Activated CD4-positive, alpha-beta memory T cell treated with anti-CD3 and anti-CD28 coated beads for 36 hours (primary cell): Measurements from ENCODE around the gene ZBTB44. TPM values are rescaled to one million over a fixed set of nuclear protein-coding genes. Genes with fewer than 3 reads are reported as not detected.

Experiments
- CTCF ChIA-PET: fragments of 350-600 bp; sonication (Branson Sonifier 250); formaldehyde crosslinking; loops from one replicate; lab custom pipeline; 2021; ENCODE audit warnings: antibody characterized with exemption, inconsistent platforms; lab: Charles Lee
- POLR2A ChIA-PET: fragments of 350-600 bp; sonication (Branson Sonifier 250); formaldehyde crosslinking; loops from one replicate; lab custom pipeline; 2021; ENCODE audit warnings: antibody characterized with exemption; lab: Charles Lee
- DNase-seq: peaks from one replicate; pipeline ENCODE4 v3.0.0-alpha.2; 2020
- H3K27ac Mint-ChIP-seq: one replicate; pipeline ENCODE4 v1.8.0; 2021; ENCODE audit warnings: mixed read lengths
- H3K27me3 Mint-ChIP-seq: one replicate; pipeline ENCODE4 v1.8.0; 2021; ENCODE audit warnings: mixed read lengths
- H3K36me3 Mint-ChIP-seq: one replicate; pipeline ENCODE4 v1.8.0; 2021; ENCODE audit warnings: mixed read lengths
- H3K4me1 Mint-ChIP-seq: one replicate; pipeline ENCODE4 v1.8.0; 2021; ENCODE audit warnings: low read depth, mixed read lengths
- H3K4me3 Mint-ChIP-seq: one replicate; pipeline ENCODE4 v1.8.0; 2021; ENCODE audit warnings: mild to moderate bottlenecking, mixed read lengths
- H3K9me3 Mint-ChIP-seq: one replicate; pipeline ENCODE4 v1.8.0; 2021; ENCODE audit warnings: mixed read lengths
- intact Hi-C: fragments of 100-400 bp; cut with micrococcal nuclease; formaldehyde crosslinking; loops from one replicate; pipeline ENCODE4 v1.15.1; 2023
- total RNA-seq, 2 experiments: library from RNA; stranded (reverse); gene quantifications; one replicate each; pipeline ENCODE4 v1.2.3, GENCODE V29; 2021

Gene ZBTB44
- total RNA-seq, 2 experiments from 2014 or later: 33.3 to 33.4 TPM

DNA sequence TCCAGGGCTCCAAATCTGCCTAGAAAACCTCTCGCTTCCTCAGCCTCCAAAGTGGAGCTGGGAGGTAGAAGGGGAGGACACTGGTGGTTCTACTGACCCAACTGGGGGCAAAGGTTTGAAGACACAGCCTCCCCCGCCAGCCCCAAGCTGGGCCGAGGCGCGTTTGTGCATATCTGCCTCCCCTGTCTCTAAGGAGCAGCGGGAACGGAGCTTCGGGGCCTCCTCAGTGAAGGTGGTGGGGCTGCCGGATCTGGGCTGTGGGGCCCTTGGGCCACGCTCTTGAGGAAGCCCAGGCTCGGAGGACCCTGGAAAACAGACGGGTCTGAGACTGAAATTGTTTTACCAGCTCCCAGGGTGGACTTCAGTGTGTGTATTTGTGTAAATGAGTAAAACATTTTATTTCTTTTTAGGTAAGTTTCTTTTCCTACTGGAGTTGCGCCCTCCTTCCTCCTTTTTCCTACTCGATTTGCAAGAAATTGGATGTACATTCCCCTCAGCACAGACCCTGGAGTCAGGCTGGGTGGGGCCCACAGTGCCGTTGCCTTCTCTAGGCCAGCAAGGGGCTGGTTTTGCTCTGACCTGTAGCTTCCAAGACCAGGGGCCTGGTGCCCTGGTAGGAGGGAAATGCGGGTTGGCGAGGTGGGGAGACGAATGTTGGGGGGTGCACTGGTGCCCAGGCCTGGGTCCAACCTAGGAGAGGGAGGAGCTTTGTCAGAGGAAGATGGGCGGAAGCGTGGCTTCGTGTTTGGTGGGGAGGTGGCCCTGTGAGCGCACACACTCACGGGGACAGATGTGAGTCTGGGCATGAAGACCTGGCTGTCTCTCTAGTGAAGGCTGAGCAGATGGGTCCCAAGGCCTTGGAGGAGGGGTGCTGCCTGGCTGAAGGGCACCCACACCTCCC lies 104.5 kb downstream of the ZBTB44 start:
- POLR2A ChIA-PET: no interaction called here
- no peaks in the 10 kb centered on the region for H3K27me3 Mint-ChIP-seq
- CTCF ChIA-PET: interaction anchor here (0.7 kb wide), 1 partner anchor 9 kb away, joined by 5 read pairs; no protein-coding TSS in a partner anchor
- H3K4me3 Mint-ChIP-seq: no peak overlapping the region
- no peak overlapping the region for H3K27ac Mint-ChIP-seq
- intact Hi-C loops: no loop called here
- peak; percentile 5 for DNase-seq
- H3K4me1 Mint-ChIP-seq: no peaks in the 10 kb centered on the region
- H3K9me3 Mint-ChIP-seq: no peaks in the 10 kb centered on the region
- no peaks in the 10 kb centered on the region for H3K36me3 Mint-ChIP-seq

DNA sequence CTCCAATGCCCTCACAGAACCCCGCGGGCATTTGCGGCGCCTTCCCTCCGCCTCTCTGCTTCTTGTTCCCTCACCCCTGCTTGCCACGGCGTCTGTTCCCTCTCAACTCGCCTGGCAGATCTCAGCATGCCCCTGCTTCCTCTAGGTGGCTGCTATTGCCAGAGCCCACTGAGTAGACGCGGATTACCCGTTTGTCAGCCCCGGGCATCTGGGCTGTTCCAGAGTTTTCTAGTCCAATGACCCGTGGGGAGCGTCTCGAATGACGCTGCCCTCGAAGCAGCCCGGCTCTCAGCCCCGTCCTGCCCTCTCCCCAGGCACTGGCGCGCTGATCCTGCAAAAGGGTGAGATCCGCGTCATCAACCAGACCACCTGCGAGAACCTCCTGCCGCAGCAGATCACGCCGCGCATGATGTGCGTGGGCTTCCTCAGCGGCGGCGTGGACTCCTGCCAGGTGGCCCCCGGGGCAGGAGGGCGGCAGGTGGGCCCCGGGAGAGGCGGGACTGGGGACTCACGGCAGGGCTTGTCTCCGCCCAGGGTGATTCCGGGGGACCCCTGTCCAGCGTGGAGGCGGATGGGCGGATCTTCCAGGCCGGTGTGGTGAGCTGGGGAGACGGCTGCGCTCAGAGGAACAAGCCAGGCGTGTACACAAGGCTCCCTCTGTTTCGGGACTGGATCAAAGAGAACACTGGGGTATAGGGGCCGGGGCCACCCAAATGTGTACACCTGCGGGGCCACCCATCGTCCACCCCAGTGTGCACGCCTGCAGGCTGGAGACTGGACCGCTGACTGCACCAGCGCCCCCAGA lies 105.4 kb downstream of the ZBTB44 start:
- intact Hi-C loops: no loop called here
- no peak overlapping the region for H3K27ac Mint-ChIP-seq
- no peaks in the 10 kb centered on the region for H3K36me3 Mint-ChIP-seq
- POLR2A ChIA-PET: no interaction called here
- CTCF ChIA-PET: interaction anchor here (0.6 to 1.6 kb wide), 2 partner anchors 222 to 653 kb away, joined by 3 to 5 read pairs; no protein-coding TSS in a partner anchor
- H3K4me3 Mint-ChIP-seq: no peak overlapping the region
- peak; percentile 6 for DNase-seq
- H3K27me3 Mint-ChIP-seq: no peaks in the 10 kb centered on the region
- no peaks in the 10 kb centered on the region for H3K9me3 Mint-ChIP-seq
- H3K4me1 Mint-ChIP-seq: no peaks in the 10 kb centered on the region

DNA sequence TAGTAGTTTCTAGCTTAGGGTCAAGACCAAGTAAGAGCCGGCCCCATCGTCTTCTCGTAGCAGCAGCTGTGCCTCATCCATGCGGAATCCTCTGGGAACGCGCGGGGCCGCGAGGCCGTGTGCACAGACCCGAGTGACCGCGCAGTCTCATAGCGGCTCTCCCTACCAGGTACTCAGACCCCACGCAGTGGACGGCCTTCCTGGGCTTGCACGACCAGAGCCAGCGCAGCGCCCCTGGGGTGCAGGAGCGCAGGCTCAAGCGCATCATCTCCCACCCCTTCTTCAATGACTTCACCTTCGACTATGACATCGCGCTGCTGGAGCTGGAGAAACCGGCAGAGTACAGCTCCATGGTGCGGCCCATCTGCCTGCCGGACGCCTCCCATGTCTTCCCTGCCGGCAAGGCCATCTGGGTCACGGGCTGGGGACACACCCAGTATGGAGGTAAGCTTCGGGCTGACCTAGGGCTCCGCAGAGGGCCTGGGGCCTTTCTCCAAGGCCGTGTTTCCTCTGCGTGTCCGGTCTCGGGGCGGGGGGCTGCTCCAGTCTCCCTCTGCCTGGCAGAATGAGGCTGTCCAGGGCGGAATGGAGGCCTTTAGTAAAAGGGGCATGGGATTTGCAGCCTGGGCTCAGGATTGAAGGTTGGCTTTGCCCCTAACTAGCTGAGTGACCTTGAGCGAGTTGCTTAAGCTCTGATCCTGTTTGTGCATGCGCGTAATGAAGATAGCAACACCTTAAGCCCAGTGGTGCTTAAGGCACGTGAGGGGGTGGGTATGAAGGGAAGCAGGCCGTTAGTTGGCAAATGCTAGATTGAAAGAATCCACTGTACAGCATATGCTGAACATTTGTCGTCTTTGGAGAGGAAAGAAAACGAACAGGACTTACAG lies 106.2 kb downstream of the ZBTB44 start:
- H3K27me3 Mint-ChIP-seq: no peaks in the 10 kb centered on the region
- no peaks in the 10 kb centered on the region for H3K36me3 Mint-ChIP-seq
- ChIA-PET CTCF (interaction anchor here (0.6 to 1.6 kb wide), 3 partner anchors 13 to 654 kb away, joined by 3 to 5 read pairs (median 3); no protein-coding TSS in a partner anchor), POLR2A (no interaction called here)
- no peaks in the 10 kb centered on the region for H3K9me3 Mint-ChIP-seq
- H3K4me3 Mint-ChIP-seq: no peak overlapping the region
- intact Hi-C loops: no loop called here
- peak; percentile 4 for DNase-seq
- H3K27ac Mint-ChIP-seq: no peak overlapping the region
- H3K4me1 Mint-ChIP-seq: no peaks in the 10 kb centered on the region

DNA sequence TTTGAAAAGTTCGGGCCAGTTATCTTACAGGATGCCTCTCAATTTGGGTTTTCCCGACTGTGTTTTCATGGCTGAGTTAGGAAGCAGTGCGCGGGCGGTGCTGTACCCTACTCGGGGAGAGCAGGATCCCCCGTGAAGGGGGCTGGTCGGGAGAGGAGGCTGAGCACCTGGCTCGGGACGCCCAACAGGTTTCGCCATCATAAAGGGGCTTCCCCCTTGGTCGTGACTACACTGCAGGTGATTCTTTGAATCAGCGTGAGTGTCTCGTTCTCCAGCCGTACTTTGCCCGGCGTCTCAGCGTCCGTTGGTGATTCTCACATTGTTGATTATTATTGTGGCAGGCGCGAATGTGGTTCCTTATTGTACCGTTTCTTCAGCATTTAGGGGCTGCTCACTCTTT lies 108.6 kb downstream of the ZBTB44 start:
- Mint-ChIP-seq H3K4me3 (no peak overlapping the region), H3K9me3 (no peaks in the 10 kb centered on the region), H3K27me3 (no peaks in the 10 kb centered on the region), H3K36me3 (no peaks in the 10 kb centered on the region), H3K4me1 (no peaks in the 10 kb centered on the region), H3K27ac (no peak overlapping the region)
- no peak for DNase-seq
- CTCF ChIA-PET: interaction anchor here (1.1 kb wide), 1 partner anchor 656 kb away, joined by 6 read pairs; no protein-coding TSS in a partner anchor
- POLR2A ChIA-PET: no interaction called here
- intact Hi-C loops: no loop called here

DNA sequence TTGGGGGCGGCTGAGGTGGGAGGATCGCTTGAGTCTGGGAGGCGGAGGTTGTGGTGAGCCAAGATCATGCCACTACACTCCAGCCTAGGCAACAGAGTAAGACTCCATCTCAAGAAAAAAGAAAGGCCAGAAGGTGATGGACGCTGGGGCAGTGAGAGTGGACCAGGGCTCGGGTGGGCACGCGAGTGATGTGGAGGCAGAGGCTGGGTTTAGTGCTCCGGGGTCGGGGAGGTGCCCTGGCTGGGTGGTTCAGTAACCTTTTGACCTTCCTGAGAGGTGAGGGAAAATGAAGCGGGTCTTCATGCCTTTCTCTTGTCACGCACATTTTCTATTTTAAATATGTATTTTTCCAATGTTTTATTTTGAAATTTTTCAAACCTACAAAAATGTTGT lies 110.0 kb downstream of the ZBTB44 start:
- CTCF ChIA-PET: no interaction called here

DNA sequence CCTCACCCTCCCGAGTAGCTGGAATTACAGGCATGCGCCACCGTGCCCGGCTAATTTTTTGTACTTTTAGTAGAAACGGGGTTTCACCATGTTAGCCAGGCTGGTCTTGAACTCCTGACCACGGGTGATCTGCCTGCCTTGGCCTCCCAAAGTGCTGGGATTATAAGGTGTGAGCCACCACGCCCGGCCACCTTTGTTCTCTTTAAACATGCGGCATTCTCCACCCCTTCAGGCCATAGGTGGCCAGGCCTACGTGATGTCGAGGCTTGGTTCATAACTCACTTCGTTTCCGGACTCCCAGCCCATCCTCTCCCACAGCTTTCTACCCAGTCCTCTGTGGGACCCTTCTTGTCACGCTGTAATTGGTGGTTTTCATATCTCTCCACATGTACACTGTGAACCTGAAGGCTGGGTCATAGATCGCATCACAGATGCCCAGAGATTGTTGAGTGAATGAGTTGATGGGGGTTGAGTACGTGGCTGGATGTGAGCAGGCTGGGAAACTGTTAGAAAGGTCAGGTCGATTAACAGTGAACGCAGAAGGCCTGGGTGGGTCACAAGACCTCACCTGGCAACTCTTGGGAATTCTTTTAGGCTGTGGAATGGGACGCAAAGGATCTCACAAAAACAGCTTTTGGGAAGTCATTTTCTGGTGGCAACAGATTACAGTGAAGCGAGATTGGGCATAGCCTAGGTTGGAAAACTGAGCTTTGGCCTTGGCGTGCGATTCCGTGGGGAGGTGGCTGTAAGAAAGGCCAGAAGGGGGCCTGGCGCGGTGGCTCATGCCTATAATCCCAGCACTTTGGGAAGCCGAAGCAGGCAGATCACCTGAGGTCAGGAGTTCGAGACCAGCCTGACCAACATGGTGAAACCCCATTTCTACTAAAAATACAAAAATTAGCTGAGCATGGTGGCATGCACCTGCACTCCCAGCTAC lies 110.7 kb downstream of the ZBTB44 start:
- POLR2A ChIA-PET: no interaction called here
- Mint-ChIP-seq H3K4me1 (no peaks in the 10 kb centered on the region), H3K9me3 (no peaks in the 10 kb centered on the region), H3K27me3 (no peaks in the 10 kb centered on the region), H3K36me3 (no peaks in the 10 kb centered on the region), H3K27ac (no peak overlapping the region), H3K4me3 (no peak overlapping the region)
- intact Hi-C loops: no loop called here
- CTCF ChIA-PET: no interaction called here
- DNase-seq: no peak

More for the DNA sequence above, 110.0 kb downstream of the ZBTB44 start:
- no peak for DNase-seq
- H3K4me1 Mint-ChIP-seq: no peaks in the 10 kb centered on the region
- H3K36me3 Mint-ChIP-seq: no peaks in the 10 kb centered on the region
- intact Hi-C loops: no loop called here
- H3K9me3 Mint-ChIP-seq: no peaks in the 10 kb centered on the region
- H3K27ac Mint-ChIP-seq: no peak overlapping the region
- no peak overlapping the region for H3K4me3 Mint-ChIP-seq
- no peaks in the 10 kb centered on the region for H3K27me3 Mint-ChIP-seq
- POLR2A ChIA-PET: no interaction called here

DNA sequence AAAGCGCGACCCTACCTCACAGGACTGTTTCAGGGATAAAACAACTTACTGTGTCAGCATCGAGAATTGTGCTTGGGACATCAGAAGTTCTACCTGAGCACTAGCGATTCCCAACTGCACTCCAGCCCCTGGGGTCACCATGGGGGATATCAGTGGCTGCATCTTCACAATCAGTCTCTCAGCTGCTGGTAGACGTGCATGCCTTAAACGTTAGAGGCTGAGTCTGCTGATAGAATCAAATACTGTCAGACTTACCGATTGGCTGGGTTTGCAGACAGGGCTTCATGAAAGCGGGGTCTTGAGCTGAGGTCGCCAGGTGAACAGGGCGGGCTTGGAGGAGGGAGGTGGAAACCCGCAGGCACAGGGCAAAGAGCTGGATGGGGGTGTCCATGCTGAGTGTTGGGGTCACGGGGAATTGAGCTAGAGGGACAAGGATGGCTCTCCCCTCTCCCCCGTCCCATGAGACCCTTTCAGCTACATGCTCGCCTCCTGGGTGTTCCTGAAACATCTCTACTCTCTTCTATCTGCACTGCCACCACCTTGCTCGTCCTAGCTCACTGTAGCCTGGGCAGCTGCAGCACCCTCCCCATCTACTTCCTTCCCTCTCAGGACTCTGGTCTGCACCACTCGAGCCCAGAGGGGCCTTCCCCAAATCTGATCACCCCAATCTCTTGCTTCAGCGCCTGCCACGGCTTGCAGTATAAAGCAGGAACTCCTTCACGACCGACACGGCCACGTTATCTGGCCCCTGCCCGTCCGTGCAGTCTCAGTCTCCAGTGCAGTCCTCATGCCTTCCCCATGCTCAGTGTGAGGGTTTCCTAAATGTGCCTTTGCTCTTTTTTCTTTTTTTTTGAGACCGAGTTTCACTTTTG lies 111.7 kb downstream of the ZBTB44 start:
- no peaks in the 10 kb centered on the region for H3K36me3 Mint-ChIP-seq
- H3K27me3 Mint-ChIP-seq: no peaks in the 10 kb centered on the region
- ChIA-PET CTCF (no interaction called here), POLR2A (no interaction called here)
- no peak for DNase-seq
- H3K4me3 Mint-ChIP-seq: no peak overlapping the region
- no peaks in the 10 kb centered on the region for H3K4me1 Mint-ChIP-seq
- no peak overlapping the region for H3K27ac Mint-ChIP-seq
- intact Hi-C loops: no loop called here
- H3K9me3 Mint-ChIP-seq: no peaks in the 10 kb centered on the region

DNA sequence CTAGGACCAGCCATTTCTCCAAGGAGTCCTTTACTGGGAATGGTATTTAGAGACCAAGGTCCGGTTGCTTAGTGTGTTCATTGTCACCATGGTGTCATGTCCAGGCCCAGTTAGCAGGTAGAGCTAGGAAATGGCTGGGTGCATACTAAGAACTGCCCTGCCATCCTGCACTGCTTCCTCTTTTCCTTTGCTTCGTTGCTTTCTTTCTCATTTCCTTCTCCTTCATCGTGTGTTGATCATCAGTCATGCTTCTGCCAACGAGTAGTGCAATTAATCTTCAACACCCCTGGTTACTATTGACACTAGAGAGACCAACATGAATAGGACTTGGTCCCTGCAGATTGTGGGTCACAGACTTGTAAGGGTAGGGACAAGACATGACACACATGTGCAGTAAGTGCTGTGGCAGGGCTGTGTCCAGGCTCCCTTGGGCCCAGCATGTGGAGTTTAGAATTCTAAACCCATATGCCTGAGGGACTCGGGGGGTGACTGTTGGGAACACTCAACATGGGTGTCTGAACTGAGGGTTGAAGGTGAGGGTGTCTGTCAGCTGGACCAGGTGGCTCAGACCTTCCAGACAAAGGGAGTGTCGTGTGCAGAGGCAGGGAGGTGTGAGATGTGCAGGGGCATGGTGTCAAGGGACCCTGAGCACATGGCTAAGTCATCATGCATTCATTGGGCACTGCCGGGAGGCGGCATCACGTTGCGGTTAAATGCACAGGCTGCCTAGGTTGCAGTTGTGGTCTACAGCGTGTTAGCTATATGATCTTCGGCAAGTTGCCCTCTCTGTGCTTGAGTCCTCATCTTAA lies 112.5 kb downstream of the ZBTB44 start:
- no peak overlapping the region for H3K4me3 Mint-ChIP-seq
- DNase-seq: no peak

DNA sequence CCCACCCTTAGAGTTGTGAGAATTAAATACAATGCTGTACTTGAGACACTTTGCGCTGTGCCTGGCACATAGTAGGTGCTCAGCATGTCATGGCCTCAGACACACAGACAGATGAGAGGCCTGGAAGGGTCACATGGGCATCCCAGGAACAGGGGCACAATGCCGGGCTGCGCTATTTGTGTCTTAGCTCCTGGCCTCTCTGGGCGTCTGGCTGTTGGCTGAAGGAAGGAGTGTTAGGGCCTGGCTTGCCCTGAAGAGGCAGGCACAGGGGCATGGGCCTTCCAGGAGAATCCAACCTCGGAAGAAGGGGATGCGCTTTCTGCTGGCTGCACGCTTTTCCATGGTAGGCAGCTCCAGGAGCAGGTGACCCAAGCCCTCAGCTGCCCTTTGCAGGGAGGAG lies 113.7 kb downstream of the ZBTB44 start:
- Mint-ChIP-seq H3K27ac (no peak overlapping the region), H3K9me3 (no peaks in the 10 kb centered on the region), H3K4me3 (no peak overlapping the region), H3K36me3 (no peaks in the 10 kb centered on the region), H3K4me1 (no peaks in the 10 kb centered on the region), H3K27me3 (no peaks in the 10 kb centered on the region)
- ChIA-PET CTCF (interaction anchor here (0.6 kb wide), 1 partner anchor 10 kb away, joined by 5 read pairs; no protein-coding TSS in a partner anchor), POLR2A (no interaction called here)
- intact Hi-C loops: no loop called here
- no peak for DNase-seq

More for the DNA sequence above, 112.5 kb downstream of the ZBTB44 start:
- Mint-ChIP-seq H3K4me1 (no peaks in the 10 kb centered on the region), H3K9me3 (no peaks in the 10 kb centered on the region), H3K27me3 (no peaks in the 10 kb centered on the region), H3K36me3 (no peaks in the 10 kb centered on the region), H3K27ac (no peak overlapping the region)
- POLR2A ChIA-PET: no interaction called here
- intact Hi-C loops: no loop called here
- CTCF ChIA-PET: no interaction called here

DNA sequence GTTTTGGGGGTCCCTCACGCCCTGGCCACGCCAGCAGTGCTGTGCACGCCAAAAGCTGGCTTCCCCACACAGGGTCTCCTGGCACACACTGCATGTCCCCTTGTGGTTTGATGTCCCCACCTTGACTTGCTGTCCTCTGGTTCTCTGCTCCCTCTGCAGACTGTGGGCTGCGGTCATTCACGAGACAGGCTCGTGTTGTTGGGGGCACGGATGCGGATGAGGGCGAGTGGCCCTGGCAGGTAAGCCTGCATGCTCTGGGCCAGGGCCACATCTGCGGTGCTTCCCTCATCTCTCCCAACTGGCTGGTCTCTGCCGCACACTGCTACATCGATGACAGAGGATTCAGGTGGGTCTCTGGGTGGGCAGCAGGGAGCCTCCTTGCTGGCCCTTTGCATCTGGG lies 114.9 kb downstream of the ZBTB44 start:
- POLR2A ChIA-PET: no interaction called here
- intact Hi-C loops: no loop called here
- H3K27ac Mint-ChIP-seq: no peak overlapping the region
- no peaks in the 10 kb centered on the region for H3K9me3 Mint-ChIP-seq
- no peaks in the 10 kb centered on the region for H3K27me3 Mint-ChIP-seq
- CTCF ChIA-PET: no interaction called here
- no peaks in the 10 kb centered on the region for H3K36me3 Mint-ChIP-seq
- no peaks in the 10 kb centered on the region for H3K4me1 Mint-ChIP-seq
- no peak overlapping the region for H3K4me3 Mint-ChIP-seq
- DNase-seq: no peak
